Measurements from ENCODE around the gene MRPL3.

MRPL3 gene

DNA sequence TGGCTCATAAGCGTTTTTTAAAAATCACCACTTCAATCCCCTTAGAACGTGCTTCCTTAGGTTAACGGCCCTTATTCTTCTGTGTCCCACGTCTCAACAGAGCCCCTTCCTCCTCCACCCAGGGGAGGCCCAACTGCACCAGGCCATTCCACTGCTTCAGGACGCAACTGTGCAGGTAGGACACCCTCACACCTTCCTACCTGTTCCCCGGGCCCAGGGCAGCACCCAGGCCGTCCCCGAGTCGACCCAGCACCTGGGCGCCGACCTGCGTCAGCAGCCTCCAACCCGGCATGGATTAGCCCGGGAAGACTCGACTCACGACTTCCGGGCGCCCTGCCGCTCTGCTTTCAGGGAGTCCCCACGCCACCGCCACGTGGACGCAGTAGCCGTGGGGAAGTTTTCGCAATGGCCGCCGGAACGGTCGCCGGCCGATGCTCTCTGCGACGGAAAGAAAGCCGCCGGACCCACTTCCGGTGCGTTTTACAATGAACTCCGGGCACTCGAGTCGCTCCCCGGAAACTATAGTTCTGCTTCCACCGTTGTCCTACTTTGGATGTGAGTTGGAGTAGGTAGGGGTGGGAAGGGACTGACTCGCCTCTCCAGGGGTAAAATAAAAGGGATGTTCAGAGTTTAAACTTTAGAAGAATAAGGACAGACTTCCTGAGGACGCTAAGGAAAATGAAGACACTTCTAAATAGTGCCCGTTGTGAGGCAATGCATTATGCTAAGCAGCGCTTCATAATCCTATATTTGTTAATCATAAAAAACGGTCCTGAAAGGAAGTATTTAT, at the start of gene MRPL3:
Gene MRPL3, minus strand, starts transcription at position 442 of the 790 bp plus-strand sequence. Its CDS starts 150 bp downstream, at position 292.
- TF ChIP-seq, protein P1, sequence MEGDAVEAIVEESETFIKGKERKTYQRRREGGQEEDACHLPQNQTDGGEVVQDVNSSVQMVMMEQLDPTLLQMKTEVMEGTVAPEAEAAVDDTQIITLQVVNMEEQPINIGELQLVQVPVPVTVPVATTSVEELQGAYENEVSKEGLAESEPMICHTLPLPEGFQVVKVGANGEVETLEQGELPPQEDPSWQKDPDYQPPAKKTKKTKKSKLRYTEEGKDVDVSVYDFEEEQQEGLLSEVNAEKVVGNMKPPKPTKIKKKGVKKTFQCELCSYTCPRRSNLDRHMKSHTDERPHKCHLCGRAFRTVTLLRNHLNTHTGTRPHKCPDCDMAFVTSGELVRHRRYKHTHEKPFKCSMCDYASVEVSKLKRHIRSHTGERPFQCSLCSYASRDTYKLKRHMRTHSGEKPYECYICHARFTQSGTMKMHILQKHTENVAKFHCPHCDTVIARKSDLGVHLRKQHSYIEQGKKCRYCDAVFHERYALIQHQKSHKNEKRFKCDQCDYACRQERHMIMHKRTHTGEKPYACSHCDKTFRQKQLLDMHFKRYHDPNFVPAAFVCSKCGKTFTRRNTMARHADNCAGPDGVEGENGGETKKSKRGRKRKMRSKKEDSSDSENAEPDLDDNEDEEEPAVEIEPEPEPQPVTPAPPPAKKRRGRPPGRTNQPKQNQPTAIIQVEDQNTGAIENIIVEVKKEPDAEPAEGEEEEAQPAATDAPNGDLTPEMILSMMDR (IDR thresholded peaks at IDR 0.05; ENCODE audit: low read length, missing control alignments): no peak
- H3K4me3 ChIP-seq (replicated peaks; ENCODE audit: low read depth, low read length): peak within 1 kb of the TSS; percentile 85
- peak; percentile 92 for DNase-seq (ENCODE audit: low read depth)

DNA sequence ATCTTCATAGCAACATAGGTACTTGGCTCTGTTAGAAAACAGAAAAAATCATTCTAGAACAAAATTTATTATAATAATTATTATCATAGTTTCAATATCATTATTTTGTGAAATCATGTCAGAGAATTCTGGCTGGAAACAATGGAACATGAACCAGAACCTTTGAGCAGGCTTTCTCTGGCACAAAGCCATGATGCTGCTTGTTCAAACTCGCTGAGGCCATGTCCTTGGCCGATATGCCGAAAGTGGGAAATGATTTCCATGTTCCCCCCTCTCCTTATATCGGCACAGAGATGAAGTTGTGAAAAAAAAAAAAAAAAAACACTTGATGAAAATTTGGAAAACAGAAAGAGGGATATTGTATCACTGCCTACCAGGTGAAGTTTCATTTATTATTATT, 49.0 kb upstream of the MRPL3 start:
- DNase-seq (ENCODE audit: low read depth): peak; percentile 3
- no peak overlapping the region for H3K4me3 ChIP-seq (replicated peaks; ENCODE audit: low read depth, low read length)
- TF ChIP-seq, protein P1 (IDR thresholded peaks at IDR 0.05; ENCODE audit: low read length, missing control alignments): no peak

DNA sequence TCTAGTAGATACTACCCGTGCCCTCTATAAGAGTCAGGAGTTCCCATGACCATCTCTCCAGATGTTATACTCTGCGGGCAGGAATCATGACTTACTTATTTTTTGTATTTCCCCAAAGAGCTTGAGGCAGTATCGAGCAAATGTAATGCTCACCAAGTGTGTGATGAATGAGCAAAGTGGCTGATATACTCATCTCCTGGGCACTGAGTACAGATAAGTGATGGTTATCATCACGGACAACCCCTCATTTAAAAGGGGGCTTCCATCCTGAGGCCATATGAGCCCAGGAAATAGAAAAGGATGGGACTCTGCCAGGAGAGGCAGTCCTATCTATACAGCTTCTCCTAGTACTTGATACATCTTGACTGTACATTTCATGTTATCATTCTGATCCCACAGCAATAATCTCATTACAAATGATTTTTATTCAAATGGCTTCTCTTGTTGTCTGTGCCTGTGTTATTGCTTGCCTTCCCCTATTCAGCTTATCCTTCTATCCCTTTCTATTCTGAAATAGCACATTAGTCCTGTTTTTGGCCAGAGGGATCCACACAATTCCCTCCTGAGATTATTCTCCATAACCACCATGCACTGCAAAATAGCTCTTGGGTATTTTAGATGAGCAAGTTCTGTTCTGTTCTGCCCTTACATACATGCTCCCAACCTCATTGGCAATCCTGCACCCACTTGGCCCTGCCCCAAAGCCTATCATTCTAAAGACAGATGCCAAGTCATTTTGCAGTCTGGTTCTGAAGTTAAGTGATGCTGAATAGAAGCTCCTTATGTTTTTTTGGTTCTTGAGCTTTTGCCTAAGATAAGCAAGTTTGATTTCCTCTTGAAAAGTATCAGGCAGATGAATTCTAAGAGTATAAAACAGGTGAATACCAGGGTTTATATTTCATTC, 48.0 kb upstream of the MRPL3 start:
- TF ChIP-seq, protein P1 (IDR thresholded peaks at IDR 0.05; ENCODE audit: low read length, missing control alignments): no peak
- DNase-seq (ENCODE audit: low read depth): no peak
- H3K4me3 ChIP-seq (replicated peaks; ENCODE audit: low read depth, low read length): no peak overlapping the region

DNA sequence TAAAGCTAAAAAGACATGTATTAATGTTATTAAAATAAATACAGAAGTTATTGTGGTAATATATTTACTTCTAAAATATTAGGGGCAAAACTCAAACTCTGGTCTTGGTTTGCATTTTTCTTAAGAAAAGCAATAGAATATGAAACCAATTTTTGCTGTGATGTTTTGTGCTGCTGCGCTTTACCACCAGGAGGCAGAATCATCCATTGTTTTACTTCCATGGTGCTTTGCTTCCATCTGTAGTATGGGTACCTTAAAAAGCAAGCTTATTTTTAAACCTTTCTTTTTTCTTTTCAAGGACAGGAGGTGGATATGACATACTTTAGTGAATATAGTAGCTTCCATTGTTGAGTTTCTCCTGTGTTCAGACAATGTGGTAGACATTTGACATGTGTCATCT, 46.6 kb upstream of the MRPL3 start:
- H3K4me3 ChIP-seq (replicated peaks; ENCODE audit: low read depth, low read length): no peak overlapping the region
- DNase-seq (ENCODE audit: low read depth): peak; percentile 6
- TF ChIP-seq, protein P1 (IDR thresholded peaks at IDR 0.05; ENCODE audit: low read length, missing control alignments): peak; percentile 37

DNA sequence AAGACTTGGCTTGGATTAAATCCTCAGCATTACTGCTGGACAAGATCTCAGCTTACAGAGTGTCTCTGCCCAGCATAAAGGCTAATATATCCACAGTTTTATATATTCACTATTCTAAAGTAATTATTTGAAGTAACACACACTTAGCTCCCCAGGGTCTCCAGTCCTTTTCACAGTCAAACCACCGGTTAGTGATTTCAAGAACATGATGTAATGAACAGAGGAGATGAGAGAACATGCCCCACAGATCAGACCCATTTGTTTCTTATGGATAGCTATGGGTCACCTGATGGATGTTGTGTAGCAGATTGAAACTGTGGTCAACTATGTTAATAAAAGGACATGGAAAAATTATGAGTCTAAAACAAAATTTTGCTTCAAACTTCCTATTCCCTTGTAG, 44.8 kb upstream of the MRPL3 start:
- H3K4me3 ChIP-seq (replicated peaks; ENCODE audit: low read depth, low read length): no peak overlapping the region
- DNase-seq (ENCODE audit: low read depth): no peak
- TF ChIP-seq, protein P1 (IDR thresholded peaks at IDR 0.05; ENCODE audit: low read length, missing control alignments): no peak

DNA sequence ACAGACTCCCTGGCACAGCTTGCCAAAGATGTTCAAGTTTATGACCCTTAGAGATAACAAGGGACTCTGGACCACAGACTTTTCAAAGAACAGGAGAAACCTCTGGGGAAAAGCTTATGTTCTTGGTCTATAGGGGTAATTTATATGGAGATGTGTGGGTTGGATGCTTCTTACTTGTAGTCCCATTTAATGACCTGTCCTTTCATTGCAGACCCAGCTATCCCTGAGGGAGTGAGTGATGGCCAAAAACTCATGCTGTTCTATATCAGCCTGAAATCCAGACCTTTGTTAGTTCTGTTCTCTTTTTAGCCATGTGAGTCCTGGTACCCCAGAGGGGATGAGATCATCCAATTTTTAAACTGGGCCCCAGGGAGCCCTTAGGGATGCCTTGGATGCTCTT, 43.7 kb upstream of the MRPL3 start:
- no peak overlapping the region for H3K4me3 ChIP-seq (replicated peaks; ENCODE audit: low read depth, low read length)
- DNase-seq (ENCODE audit: low read depth): no peak
- TF ChIP-seq, protein P1 (IDR thresholded peaks at IDR 0.05; ENCODE audit: low read length, missing control alignments): no peak
